Ishikawa (cell line): ENCODE measurements around the gene STON2.

Experiments
- CEBPB ChIP-seq: IDR thresholded peaks from 2 replicates; pipeline ENCODE4 v1.6.1; 2012
- CREB1 ChIP-seq: IDR thresholded peaks from 2 replicates; pipeline ENCODE4 v1.6.1; 2012; ENCODE audit warnings: low read depth
- EGR1 ChIP-seq: IDR thresholded peaks from 2 replicates; pipeline ENCODE4 v1.6.1; 2012
- EP300 ChIP-seq: IDR thresholded peaks from 2 replicates; pipeline ENCODE4 v1.6.1; 2012; ENCODE audit warnings: borderline replicate concordance
- FOXM1 ChIP-seq: IDR thresholded peaks from 2 replicates; pipeline ENCODE4 v1.6.1; 2012; ENCODE audit warnings: low read depth, borderline replicate concordance
- MAX ChIP-seq: IDR thresholded peaks from 2 replicates; pipeline ENCODE4 v1.6.1; 2012
- NFIC ChIP-seq: IDR thresholded peaks from 2 replicates; pipeline ENCODE4 v1.6.1; 2012
- RAD21 ChIP-seq: IDR thresholded peaks from 2 replicates; pipeline ENCODE4 v1.6.1; 2012; ENCODE audit warnings: low read depth
- REST ChIP-seq: IDR thresholded peaks from 2 replicates; pipeline ENCODE4 v1.6.1; 2012; ENCODE audit warnings: low read depth, mild to moderate bottlenecking
- TAF1 ChIP-seq: IDR thresholded peaks from 2 replicates; pipeline ENCODE4 v1.6.1; 2012; ENCODE audit warnings: low read depth, mild to moderate bottlenecking
- TCF12 ChIP-seq: IDR thresholded peaks from 2 replicates; pipeline ENCODE4 v1.6.1; 2012; ENCODE audit warnings: low read depth
- TEAD4 ChIP-seq: IDR thresholded peaks from 2 replicates; pipeline ENCODE4 v1.6.1; 2012
- USF1 ChIP-seq: IDR thresholded peaks from 2 replicates; pipeline ENCODE4 v1.6.1; 2012
- YY1 ChIP-seq: IDR thresholded peaks from 2 replicates; pipeline ENCODE4 v1.6.1; 2012; ENCODE audit warnings: low read depth
- ZBTB7A ChIP-seq: IDR thresholded peaks from 2 replicates; pipeline ENCODE4 v1.6.1; 2012; ENCODE audit warnings: low read depth

Gene STON2

GRCh38 chr14:81263777-81264410 is 136.2 kb downstream of the STON2 start:
- no peak for TF ChIP-seq EGR1
- no peak for TF ChIP-seq CEBPB
- no peak for TF ChIP-seq NFIC
- no peak for TF ChIP-seq TCF12
- no peak for TF ChIP-seq USF1
- TF ChIP-seq EP300, result no peak
- TF ChIP-seq FOXM1, result no peak

GRCh38 chr14:81261176-81261575 is 138.9 kb downstream of the STON2 start:
- no peak for TF ChIP-seq TAF1
- TF ChIP-seq YY1, result no peak
- no peak for TF ChIP-seq RAD21
- no peak for TF ChIP-seq REST
- no peak for TF ChIP-seq NFIC
- TF ChIP-seq CEBPB, result no peak
- TF ChIP-seq EP300, result no peak
- no peak for TF ChIP-seq TEAD4
- no peak for TF ChIP-seq CREB1
- TF ChIP-seq USF1, result no peak
- TF ChIP-seq ZBTB7A, result no peak
- TF ChIP-seq EGR1, result no peak
- no peak for TF ChIP-seq TCF12
- TF ChIP-seq FOXM1, result no peak
- TF ChIP-seq MAX, result no peak

- no peak for TF ChIP-seq FOXM1
- TF ChIP-seq TCF12, result no peak
- no peak for TF ChIP-seq NFIC
- no peak for TF ChIP-seq ZBTB7A
- no peak for TF ChIP-seq USF1
- TF ChIP-seq TEAD4, result no peak
- TF ChIP-seq YY1, result no peak
- TF ChIP-seq EP300, result no peak
- TF ChIP-seq EGR1, result no peak
- no peak for TF ChIP-seq RAD21
- TF ChIP-seq REST, result no peak
- TF ChIP-seq TAF1, result no peak
- no peak for TF ChIP-seq CEBPB
- TF ChIP-seq CREB1, result no peak
- TF ChIP-seq MAX, result no peak
These were observed 139.4 kb downstream of the STON2 start for GRCh38 chr14:81260732-81261131.

GRCh38 chr14:81256289-81256960 is 143.7 kb downstream of the STON2 start:
- TF ChIP-seq TCF12 (no peak), EP300 (no peak), REST (no peak), MAX (no peak), CEBPB (no peak), FOXM1 (no peak), TEAD4 (no peak), USF1 (no peak), ZBTB7A (no peak), YY1 (no peak), CREB1 (no peak), EGR1 (no peak), RAD21 (no peak), NFIC (no peak), TAF1 (no peak)
